ENCODE measurements around the gene CELF4.

DNA sequence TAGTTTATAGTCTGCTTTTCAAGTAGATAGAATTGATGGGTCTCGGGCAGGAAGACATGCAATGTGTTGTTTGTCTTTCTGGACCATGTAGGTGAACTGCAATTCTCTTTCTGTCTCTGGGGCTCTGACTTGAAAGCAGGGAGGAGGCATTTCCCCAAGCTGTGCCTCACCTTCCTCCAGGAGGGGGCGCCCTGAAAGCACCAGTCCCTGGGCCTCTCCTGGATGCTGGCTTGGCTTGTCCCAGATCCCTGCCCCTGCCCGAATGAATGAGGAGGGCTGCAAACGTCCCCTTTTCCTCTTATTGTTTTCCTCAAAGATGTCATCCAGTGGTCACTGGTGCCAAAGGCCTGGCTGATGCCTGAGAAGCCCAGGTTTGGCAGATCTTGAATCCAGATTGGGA is 270.6 kb downstream of the CELF4 start:
- TF ChIP-seq, protein P1, sequence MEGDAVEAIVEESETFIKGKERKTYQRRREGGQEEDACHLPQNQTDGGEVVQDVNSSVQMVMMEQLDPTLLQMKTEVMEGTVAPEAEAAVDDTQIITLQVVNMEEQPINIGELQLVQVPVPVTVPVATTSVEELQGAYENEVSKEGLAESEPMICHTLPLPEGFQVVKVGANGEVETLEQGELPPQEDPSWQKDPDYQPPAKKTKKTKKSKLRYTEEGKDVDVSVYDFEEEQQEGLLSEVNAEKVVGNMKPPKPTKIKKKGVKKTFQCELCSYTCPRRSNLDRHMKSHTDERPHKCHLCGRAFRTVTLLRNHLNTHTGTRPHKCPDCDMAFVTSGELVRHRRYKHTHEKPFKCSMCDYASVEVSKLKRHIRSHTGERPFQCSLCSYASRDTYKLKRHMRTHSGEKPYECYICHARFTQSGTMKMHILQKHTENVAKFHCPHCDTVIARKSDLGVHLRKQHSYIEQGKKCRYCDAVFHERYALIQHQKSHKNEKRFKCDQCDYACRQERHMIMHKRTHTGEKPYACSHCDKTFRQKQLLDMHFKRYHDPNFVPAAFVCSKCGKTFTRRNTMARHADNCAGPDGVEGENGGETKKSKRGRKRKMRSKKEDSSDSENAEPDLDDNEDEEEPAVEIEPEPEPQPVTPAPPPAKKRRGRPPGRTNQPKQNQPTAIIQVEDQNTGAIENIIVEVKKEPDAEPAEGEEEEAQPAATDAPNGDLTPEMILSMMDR (IDR thresholded peaks at IDR 0.05) = no peak
- no peak for TF ChIP-seq POLR2A (IDR thresholded peaks at IDR 0.05)
- TF ChIP-seq POLR2AphosphoS5 (IDR thresholded peaks at IDR 0.05) = no peak

Data from breast epithelium (tissue), 3 donors.